ENCODE results near the gene RNF112.

Gene RNF112

GRCh38 chr17:19412510-19412909, 1.5 kb downstream of the RNF112 start:
- TF ChIP-seq CTCF (IDR thresholded peaks at IDR 0.05; ENCODE audit: low read depth, low read length) = no peak
- no peak overlapping the region for H3K4me3 ChIP-seq (ENCODE audit: low read depth, low read length)
- no peak for DNase-seq (ENCODE audit: low read depth, low spot score)
- in situ Hi-C loops (cut with HindIII; ENCODE audit: low sequenced_read_pairs) = no loop called here

- in situ Hi-C loops (cut with HindIII; ENCODE audit: low sequenced_read_pairs) = no loop called here
- no peak for DNase-seq (ENCODE audit: low read depth, low spot score)
- TF ChIP-seq CTCF (IDR thresholded peaks at IDR 0.05; ENCODE audit: low read depth, low read length) = no peak
- H3K4me3 ChIP-seq (ENCODE audit: low read depth, low read length) = no peak overlapping the region
Measured at GRCh38 chr17:19412984-19413383, 2.0 kb downstream of the RNF112 start.

- TF ChIP-seq CTCF (IDR thresholded peaks at IDR 0.05; ENCODE audit: low read depth, low read length) = no peak
- DNase-seq (ENCODE audit: low read depth, low spot score) = no peak
- in situ Hi-C loops (cut with HindIII; ENCODE audit: low sequenced_read_pairs) = no loop called here
- no peak overlapping the region for H3K4me3 ChIP-seq (ENCODE audit: low read depth, low read length)
Measured at GRCh38 chr17:19413761-19414160, 2.7 kb downstream of the RNF112 start.

GRCh38 chr17:19414396-19415280, 3.6 kb downstream of the RNF112 start:
- in situ Hi-C loops (cut with HindIII; ENCODE audit: low sequenced_read_pairs) = no loop called here
- no peak for TF ChIP-seq CTCF (IDR thresholded peaks at IDR 0.05; ENCODE audit: low read depth, low read length)
- H3K4me3 ChIP-seq (ENCODE audit: low read depth, low read length) = no peak overlapping the region
- DNase-seq (ENCODE audit: low read depth, low spot score) = no peak

- no peak for TF ChIP-seq CTCF (IDR thresholded peaks at IDR 0.05; ENCODE audit: low read depth, low read length)
- no peak overlapping the region for H3K4me3 ChIP-seq (ENCODE audit: low read depth, low read length)
- DNase-seq (ENCODE audit: low read depth, low spot score) = no peak
- in situ Hi-C loops (cut with HindIII; ENCODE audit: low sequenced_read_pairs) = no loop called here
Measured at GRCh38 chr17:19415311-19415710, 4.3 kb downstream of the RNF112 start.

GRCh38 chr17:19415806-19416775, 5.1 kb downstream of the RNF112 start:
- in situ Hi-C loops (cut with HindIII; ENCODE audit: low sequenced_read_pairs) = no loop called here
- no peak for TF ChIP-seq CTCF (IDR thresholded peaks at IDR 0.05; ENCODE audit: low read depth, low read length)
- no peak overlapping the region for H3K4me3 ChIP-seq (ENCODE audit: low read depth, low read length)
- DNase-seq (ENCODE audit: low read depth, low spot score) = no peak

Measured in astrocyte of the spinal cord (primary cell).